Thoracic aorta (tissue), 2 donors: ENCODE data around the gene BEX4. TPM values are rescaled to one million over a fixed set of nuclear protein-coding genes. Genes with fewer than 3 reads are reported as not detected.
A peak's percentile ranks its signal among the peaks of the same experiment; 100 is the strongest.
"Not testable (repeated sequence)": the region's sequence is repeated elsewhere in the genome, so short reads cannot be mapped to it uniquely, and the experiment has no call there.

Experiments used
- ATAC-seq: fragments of 150-250 bp; one replicate; pipeline ENCODE4 v1.8.0; 2017; ENCODE audit warnings: low read depth; ENCODE audit not compliant: insufficient number of reproducible peaks, low FRiP score
- DNase-seq: peaks from one replicate; pipeline ENCODE4 v3.0.0-alpha.2; 2020; ENCODE audit warnings: low spot score
- H3K27ac ChIP-seq, 2 donors: fragments of 200-600 bp; sonication (generic); 1 replicate in 1 of 2; 2 replicates in 1 of 2; pipeline ENCODE4 v1.5.1; 2016; ENCODE audit warnings: mild to moderate bottlenecking in 2 of 2, moderate library complexity in 2 of 2
- H3K27me3 ChIP-seq: fragments of 200-600 bp; sonication (generic); replicated peaks from 2 replicates; pipeline ENCODE4 v1.6.0; 2016; ENCODE audit warnings: mild to moderate bottlenecking; ENCODE audit not compliant: insufficient read depth
- H3K36me3 ChIP-seq: fragments of 200-600 bp; sonication (generic); one replicate; pipeline ENCODE4 v1.5.1; 2016
- H3K4me1 ChIP-seq, 2 donors: fragments of 200-600 bp; sonication (generic); 1 replicate in 1 of 2; 2 replicates in 1 of 2; pipeline versions ENCODE4 v1.5.1 to v1.6.0; 2016; ENCODE audit warnings: low read depth in 2 of 2, mild to moderate bottlenecking in 1 of 2; ENCODE audit not compliant: control insufficient read depth in 1 of 2
- H3K4me3 ChIP-seq: fragments of 200-600 bp; sonication (generic); 2 replicates; pipeline ENCODE4 v1.5.1; 2016; ENCODE audit warnings: mild to moderate bottlenecking
- H3K9me3 ChIP-seq: fragments of 200-600 bp; sonication (generic); 2 replicates; pipeline ENCODE4 v1.5.1; 2016
- total RNA-seq, 2 donors: library from RNA; depleted of rRNA; stranded (reverse); fragments of >200 nt; gene quantifications; one replicate each; pipeline versions ENCODE4 v1.1.0 to v1.2.3, GENCODE V29; 2016
- TF ChIP-seq, protein P1 (sequence below): fragments of 200-600 bp; sonication (generic); IDR thresholded peaks from one replicate; pipeline ENCODE4 v1.5.1; 2019; ENCODE audit warnings: antibody characterized with exemption

Gene BEX4
- total RNA-seq, 2 donors from 2014 or later = 28.3 to 29.4 TPM

DNA sequence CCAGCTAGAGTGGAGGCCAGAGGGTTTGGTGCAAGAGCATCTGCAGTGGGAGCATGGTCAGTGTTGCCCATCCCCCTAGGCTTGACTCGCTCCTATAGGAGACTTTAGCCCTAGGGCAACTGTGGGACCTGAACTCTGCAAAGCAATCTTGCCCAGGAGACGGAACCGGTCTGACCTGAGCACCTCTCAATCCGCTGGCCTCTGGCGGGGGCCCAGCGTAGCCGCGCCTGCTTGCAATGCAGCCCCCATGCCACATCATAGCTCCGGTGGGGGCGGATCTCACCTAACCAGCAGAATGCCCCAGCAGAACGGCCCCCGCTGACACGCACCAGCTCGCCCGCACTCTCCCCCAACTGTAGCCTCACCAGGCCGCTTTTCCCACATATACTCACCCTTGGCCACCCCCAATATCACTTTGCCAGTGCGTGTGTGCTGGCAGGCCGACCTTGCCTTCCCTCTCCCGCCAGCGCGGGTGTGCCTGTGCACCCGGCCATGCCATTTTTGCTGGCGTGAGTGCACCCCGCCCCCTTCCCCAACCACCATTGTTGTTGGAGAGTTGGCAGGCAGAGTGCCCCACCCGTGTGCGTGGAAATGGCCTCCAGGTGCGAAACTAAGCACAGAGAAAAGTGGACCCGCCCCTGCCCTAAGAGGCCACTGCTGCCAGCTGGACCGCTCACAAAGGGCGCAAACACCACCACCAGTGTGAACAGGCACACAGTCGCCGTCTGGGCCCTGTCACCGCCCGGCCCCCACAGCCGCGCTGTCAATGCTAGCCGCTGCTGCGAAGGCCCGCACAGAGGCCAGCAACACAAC is 5.8 kb downstream of the BEX4 start:
- Histone ChIP-seq H3K4me3 (peak overlapping the region; percentile 20), H3K9me3 (no peaks in the 10 kb centered on the region), H3K27me3 (no peaks in the 10 kb centered on the region), H3K4me1 (no peaks in the 10 kb centered on the region), H3K27ac (no peak overlapping the region), H3K36me3 (no peaks in the 10 kb centered on the region)
- TF ChIP-seq, protein P1, sequence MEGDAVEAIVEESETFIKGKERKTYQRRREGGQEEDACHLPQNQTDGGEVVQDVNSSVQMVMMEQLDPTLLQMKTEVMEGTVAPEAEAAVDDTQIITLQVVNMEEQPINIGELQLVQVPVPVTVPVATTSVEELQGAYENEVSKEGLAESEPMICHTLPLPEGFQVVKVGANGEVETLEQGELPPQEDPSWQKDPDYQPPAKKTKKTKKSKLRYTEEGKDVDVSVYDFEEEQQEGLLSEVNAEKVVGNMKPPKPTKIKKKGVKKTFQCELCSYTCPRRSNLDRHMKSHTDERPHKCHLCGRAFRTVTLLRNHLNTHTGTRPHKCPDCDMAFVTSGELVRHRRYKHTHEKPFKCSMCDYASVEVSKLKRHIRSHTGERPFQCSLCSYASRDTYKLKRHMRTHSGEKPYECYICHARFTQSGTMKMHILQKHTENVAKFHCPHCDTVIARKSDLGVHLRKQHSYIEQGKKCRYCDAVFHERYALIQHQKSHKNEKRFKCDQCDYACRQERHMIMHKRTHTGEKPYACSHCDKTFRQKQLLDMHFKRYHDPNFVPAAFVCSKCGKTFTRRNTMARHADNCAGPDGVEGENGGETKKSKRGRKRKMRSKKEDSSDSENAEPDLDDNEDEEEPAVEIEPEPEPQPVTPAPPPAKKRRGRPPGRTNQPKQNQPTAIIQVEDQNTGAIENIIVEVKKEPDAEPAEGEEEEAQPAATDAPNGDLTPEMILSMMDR = no peak
- DNase-seq (no peak), ATAC-seq (no peak)

DNA sequence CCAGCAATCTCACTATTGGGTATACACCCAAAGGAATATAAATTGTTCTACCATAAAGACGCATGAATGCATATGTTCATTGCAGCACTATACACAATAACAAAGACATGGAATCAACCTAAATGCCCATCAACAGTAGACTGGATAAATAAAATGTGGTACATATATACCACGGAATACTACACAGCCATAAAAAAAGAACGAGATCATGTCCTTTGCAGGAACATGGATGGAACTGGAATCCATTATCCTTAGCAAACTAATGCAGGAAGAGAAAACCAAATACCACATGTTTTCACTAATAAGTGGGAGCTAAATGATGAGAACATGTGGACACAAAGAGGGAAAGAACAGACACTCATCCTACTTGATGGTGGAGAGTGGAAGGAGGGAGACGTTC is 11.0 kb downstream of the BEX4 start:
- H3K27ac ChIP-seq, ATAC-seq: not testable (repeated sequence)

DNA sequence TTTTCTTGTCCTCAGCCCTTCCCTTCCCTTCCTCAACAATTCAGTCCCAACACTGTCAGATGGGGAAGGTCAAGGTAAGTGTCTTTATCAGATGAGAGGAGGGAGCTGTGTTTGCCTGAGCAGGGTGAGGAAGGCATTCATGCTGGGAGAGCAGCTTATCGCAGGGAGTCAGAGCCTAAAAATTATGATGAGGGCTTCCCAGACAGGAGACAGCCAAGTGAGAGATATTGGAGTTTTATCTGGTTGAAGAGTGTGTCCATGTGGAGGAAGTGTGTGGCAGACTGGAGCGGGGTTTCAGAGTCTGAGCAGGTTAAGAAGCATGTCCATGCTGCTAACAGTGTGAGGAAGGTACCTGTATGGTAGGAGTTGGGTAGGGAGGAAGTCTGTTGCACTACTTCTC is 18.4 kb downstream of the BEX4 start:
- H3K27me3 ChIP-seq = no peaks in the 10 kb centered on the region
- no peak overlapping the region for H3K27ac ChIP-seq
- H3K4me1 ChIP-seq = no peaks in the 10 kb centered on the region
- DNase-seq (no peak), ATAC-seq (no peak)
- no peaks in the 10 kb centered on the region for H3K9me3 ChIP-seq
- TF ChIP-seq, protein P1 = no peak
- no peak overlapping the region for H3K4me3 ChIP-seq
- no peaks in the 10 kb centered on the region for H3K36me3 ChIP-seq

More for the DNA sequence above, 11.0 kb downstream of the BEX4 start:
- not testable (repeated sequence) for H3K4me1 ChIP-seq, H3K9me3 ChIP-seq, H3K4me3 ChIP-seq, DNase-seq, H3K36me3 ChIP-seq, H3K27me3 ChIP-seq

DNA sequence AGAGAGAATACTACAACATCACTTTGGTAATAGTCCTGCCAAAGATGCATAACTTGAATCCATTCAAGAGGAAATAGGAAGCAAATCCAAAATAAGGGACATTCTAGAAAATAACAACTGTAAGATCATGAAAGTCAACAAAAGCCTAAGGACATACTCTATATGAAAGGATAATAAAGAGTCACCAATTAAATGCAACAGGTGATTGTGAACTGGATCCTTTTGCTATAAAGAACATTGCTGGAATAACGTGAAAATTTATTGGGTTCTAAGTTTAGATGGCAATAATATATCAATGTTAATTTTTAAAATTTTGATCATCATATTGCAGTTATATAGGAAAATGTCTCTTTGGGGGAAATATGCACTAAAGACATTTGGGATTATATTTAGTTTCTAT is 20.0 kb downstream of the BEX4 start:
- H3K4me3 ChIP-seq = no peak overlapping the region
- H3K9me3 ChIP-seq = no peaks in the 10 kb centered on the region
- TF ChIP-seq, protein P1 = no peak
- no peak for ATAC-seq
- H3K36me3 ChIP-seq = no peaks in the 10 kb centered on the region
- H3K4me1 ChIP-seq = no peaks in the 10 kb centered on the region
- DNase-seq = no peak
- no peaks in the 10 kb centered on the region for H3K27me3 ChIP-seq
- no peak overlapping the region for H3K27ac ChIP-seq

DNA sequence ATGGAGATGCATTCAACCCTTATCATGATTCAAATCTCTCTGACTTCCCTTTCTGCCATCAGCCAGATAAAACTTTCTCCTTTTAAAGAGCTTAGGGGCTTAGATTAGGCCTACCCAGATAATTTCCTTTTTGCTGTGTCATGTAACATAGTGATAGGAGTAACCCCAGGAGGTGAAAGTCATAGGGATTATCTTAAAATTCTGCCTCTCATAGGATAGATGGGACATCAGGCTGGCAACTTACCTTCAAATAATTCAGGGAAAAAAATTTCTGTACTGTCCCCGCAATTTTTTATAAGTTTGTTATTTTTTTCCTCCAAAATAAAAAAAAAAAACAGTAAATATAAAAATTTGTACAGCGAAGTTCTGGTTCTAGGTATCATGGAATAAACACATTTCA is 20.7 kb downstream of the BEX4 start:
- H3K4me1 ChIP-seq, H3K27me3 ChIP-seq, H3K4me3 ChIP-seq, H3K27ac ChIP-seq, H3K9me3 ChIP-seq, DNase-seq, H3K36me3 ChIP-seq, ATAC-seq: not testable (repeated sequence)

DNA sequence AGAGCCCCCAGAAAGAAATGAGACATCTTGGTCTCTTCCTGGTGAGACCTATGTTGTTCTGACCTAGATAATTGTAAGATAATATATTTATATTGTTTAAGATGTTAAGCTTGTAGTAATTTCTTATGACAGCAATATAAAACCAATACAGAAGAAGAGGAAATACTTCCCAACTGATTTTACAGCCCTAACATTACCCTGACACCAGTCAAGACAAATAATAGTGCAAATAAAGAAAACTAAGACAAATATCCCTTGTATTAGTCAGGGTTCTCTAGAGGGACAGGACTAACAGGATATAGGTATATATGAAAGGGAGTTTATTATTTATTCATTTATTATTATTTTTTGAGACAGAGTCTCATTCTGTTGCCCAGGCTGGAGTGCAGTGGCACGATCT is 21.4 kb downstream of the BEX4 start:
- no peak for ATAC-seq
- TF ChIP-seq, protein P1 = no peak
- no peak overlapping the region for H3K27ac ChIP-seq
- no peaks in the 10 kb centered on the region for H3K27me3 ChIP-seq
- no peak for DNase-seq
- no peaks in the 10 kb centered on the region for H3K4me1 ChIP-seq
- no peak overlapping the region for H3K4me3 ChIP-seq
- no peaks in the 10 kb centered on the region for H3K9me3 ChIP-seq
- no peaks in the 10 kb centered on the region for H3K36me3 ChIP-seq
